Renal pelvis (tissue), 4 donors: ENCODE results near the gene MLANA. TPM values are rescaled to one million over a fixed set of nuclear protein-coding genes. Genes with fewer than 3 reads are reported as not detected.
A peak's percentile ranks its signal among the peaks of the same experiment; 100 is the strongest.

Experiments used
- DNase-seq: peaks from one replicate; pipeline ENCODE4 v3.0.0-alpha.2; 2013
- polyA plus RNA-seq, 3 donors: library from polyadenylated mRNA; unstranded; fragments of 120-200 nt; gene quantifications; one replicate each; pipeline ENCODE4 v1.2.1, GENCODE V29; 2013; ENCODE audit not compliant: insufficient read length in 3 of 3

The MLANA gene
- polyA plus RNA-seq, 3 donors, result 0.93 to 1.6 (median 1.1) TPM

DNA sequence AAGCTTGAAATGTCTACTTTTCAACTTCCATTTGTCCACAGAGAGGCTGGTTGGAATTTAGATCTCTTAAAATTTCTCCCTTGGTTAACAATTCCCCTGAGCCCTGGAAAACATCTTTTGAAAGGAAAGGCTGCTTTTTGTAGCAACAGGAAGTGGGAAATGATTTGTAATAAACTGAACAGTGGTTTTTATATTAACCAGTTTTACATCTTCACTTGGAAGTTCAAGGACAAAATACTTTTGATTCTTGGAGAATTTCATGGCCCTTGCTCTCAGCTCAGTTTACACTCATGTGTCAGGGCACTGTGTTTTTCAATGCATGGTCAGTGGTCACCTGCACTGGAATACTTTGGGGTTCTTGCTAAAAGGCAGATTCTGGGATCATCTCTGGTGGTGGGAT lies 9.9 kb downstream of the MLANA start:
- DNase-seq, result no peak

DNA sequence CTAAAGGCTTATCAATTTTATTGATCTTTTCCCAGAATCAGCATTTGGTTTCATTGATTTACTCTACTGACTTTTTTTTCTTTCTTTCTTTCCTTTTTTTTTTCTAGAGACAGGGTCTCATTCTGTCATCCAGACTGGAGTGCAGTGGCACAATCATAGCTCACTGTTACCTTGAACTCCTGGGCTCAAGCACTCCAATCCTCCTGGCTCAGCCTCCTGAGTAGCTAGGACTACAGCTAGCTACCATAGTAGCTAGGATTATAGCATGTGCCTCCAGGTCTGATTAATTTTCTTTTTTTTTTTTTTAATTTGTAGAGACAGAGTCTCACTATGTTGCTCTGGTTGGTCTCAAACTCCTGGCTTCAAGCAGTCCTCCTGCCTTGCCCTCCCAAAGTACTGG lies 11.7 kb downstream of the MLANA start:
- no peak for DNase-seq

DNA sequence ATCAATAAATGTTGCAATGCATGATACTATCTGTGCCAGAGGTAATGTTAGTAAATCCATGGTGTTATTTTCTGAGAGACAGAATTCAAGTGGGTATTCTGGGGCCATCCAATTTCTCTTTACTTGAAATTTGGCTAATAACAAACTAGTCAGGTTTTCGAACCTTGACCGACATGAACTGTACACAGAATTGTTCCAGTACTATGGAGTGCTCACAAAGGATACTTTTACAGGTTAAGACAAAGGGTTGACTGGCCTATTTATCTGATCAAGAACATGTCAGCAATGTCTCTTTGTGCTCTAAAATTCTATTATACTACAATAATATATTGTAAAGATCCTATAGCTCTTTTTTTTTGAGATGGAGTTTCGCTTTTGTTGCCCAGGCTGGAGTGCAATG lies 18.2 kb downstream of the MLANA start:
- no peak for DNase-seq

DNA sequence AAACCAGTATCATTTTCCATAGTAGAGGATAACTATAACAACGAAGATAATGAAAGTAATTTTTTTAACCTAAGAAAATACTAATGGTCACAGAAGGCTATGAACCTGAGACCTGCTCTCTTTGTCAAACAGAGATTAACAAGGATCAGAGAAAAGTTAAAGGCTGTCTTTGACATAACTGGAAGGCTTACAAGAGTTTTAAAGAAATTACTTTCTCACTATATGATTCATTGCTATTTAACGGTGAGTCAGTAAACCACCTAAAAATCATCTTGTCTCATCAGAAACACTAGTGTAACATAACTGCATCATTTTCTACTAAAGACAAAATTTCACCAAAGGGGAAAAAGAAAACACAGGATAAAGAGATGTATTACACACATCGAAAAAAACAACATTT lies 19.3 kb downstream of the MLANA start:
- DNase-seq, result no peak

DNA sequence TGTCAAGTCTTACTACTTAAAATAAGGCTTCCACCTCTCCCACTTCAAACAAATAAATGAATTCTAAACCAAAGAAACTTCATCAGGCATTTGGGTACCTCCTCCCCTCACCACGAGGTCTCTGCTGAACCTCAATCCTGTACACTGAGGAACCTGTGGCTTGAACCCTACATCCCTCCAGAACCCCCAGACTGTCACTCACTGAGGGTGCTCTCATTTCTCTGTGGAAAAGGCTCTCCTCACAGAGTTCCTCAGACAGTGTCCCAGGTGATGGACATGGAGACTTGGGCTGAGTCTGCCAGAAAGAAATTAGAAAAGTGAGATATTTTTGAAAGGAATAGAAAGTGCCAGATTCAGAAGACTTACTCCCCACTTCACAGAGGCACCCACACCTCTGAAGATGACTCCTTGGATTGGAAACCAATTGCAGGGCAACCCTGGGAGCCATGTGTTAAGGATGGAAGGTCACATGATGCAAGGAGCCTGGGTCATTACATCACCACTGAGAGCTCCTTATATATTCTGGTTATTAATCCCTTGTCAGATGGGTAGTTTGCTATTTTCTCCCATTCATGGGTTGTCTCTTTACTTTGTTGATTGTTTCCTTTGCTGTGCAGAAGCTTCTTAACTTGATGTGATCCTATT lies 19.8 kb downstream of the MLANA start:
- no peak for DNase-seq

DNA sequence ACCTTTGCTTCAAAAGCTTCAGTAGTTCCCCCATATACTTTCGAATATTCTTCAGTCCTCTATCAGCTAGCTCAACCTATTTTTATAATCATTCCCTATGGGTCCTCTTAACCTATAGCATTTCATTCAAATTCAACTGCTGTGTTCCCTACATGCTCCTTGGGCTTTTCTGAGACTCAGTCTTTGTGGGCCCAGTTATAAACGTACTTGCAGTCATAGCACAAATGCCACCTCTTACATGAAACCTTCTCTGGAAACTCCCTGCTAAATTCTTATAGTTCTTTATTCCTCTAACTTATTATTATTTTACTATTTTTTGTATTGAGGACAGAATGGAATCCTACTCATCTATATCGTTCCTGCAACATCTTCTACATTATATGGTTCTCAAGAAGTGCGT lies 24.7 kb downstream of the MLANA start:
- DNase-seq, result no peak

DNA sequence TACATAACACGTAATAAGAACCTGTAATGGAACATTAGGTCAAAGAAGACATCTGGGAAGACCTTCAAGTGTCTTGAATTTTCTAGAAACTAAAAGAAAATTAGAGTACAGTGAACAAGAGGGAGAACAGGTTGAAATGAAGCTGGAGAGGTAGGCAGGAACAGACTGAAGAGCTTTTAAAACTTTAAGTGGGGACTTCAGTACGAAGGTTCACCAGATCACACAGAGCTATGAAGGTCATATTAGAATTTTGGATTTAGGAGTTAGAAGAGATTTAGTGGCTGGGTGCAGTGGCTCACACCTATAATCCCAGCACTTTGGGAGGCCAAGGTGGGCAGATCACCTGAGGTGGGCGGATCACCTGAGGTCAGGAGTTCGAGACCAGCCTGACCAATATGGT lies 26.6 kb downstream of the MLANA start:
- DNase-seq, result no peak

DNA sequence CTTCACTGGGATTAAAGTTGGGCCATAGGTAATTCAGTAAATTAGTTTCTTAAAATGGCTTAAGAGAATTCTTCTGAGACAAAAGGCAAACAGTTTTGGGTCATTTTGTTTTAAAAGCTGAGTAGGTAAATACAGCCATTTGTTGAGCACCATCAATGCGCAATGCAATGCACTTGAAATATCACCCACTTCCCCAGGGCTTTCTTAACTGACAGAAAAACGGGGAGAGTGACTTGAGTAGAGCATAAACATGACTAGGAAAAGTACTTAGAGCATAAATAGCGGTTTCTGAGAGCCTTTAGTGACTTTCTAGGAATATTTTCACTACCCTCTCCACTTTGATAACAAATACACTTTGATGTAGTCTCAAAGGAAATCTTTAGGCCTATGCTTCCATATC lies 27.2 kb downstream of the MLANA start:
- no peak for DNase-seq

DNA sequence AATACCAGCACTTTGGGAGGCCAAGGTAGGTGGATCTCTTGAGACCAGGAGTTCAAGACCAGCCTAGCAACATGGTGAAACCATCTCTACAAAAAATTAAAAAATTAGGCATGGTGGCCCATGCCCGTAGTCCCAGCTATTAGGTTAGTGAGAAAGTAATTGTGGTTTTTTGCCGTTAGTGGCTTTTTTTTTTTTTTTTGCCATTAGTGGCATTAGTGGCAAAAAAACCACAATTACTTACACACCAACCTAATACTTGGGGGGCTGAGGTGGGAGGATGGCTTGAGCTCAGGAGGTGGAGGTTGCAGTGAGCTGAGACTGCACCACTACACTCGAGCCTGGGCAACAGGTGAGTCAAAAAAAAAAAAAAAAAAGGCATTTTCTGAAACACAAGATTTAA lies 27.8 kb downstream of the MLANA start:
- no peak for DNase-seq

DNA sequence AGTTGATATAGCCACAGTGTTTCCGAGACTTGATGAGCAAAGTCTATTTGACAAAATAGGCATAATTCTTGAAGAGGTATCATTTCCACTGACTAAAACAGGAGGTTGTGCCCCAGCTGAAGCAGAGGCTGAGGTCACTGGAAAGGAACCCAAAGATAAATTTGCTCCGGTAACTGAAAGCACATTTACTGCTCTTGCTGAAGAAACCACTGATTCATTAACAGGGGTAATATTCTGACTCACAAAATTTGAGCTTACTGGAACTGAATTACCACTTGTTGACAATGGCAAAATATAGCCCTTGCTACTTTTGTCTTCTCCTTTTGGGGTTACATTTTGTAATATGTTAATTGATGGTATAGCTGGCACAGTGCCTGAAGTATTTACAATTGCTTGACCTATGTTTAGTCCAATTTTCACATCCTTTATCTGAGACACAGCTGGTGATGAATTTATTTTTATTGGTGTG lies 30.2 kb downstream of the MLANA start:
- no peak for DNase-seq

DNA sequence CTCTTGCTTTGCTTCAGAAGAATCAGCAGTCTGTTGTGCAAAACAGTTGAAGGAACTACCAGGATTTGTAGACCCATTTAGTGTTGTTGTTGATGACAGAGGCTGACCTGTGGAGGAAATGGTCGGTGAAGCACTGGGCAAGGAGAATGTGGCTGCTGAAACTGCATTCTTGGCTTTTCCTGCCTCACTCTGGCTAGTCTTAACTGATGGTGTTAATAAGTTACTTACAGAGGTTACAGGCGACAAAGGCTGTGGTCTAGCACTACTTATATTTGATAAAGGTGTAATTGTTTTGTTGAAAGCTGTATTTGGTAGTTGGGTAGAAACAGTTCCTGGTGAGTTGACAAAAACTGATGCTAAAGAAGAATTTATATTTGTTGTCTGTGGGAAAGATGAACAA lies 31.5 kb downstream of the MLANA start:
- DNase-seq, result no peak

DNA sequence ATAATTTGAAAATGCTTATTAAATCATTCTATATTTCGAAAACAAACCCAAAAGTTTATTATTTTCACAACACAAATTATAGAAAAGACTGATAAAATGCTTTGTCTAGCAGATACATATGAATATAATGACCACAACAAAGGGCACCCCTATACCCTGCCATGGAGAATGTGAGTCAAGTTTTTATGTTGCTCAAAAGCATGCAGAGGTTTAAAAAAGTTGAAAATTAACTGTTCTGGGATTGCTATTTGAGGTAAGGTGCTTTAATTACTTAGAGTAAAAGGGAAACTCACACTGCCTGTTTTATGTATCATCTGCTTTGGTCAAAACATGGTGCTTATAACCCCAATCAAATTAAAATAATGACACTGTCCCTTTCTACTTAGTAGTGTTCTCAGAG lies 41.0 kb downstream of the MLANA start:
- DNase-seq, result no peak

DNA sequence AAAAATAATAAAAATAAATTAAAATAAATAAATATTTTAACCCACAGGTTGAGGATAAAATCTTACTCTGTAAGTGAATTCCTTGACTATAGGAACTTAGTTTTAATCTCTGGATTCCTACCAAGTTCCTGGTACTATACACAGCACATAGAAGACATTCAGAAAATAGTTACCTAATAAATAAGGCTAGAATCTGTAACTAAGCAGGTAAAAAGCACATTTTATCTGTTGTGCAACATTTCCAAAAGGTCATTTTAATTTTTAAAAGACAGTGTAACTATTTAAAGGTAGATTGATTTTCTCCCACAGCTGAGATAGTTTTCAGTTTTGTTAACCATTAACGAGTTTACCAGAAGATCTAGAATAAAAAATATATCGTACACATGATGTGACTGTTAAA lies 47.8 kb downstream of the MLANA start:
- DNase-seq, result no peak

DNA sequence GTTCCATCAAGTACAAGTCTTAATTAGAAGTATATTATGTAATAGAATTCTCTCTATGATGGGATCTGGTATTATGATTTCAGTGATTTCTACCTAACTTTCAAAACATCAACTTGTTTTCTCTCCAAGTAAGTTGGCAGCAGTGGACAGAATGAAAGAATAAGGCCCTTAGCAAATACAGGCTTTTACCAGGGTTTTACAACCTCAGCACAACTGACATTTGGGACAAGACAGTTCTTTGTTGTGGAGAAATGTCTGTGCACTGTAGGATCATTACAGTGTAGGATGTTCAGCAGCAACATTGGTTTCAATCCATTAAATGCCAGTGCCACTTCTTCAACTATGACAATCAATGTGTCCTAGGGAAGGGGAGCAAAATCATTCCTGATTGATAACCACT lies 48.8 kb downstream of the MLANA start:
- DNase-seq, result no peak

DNA sequence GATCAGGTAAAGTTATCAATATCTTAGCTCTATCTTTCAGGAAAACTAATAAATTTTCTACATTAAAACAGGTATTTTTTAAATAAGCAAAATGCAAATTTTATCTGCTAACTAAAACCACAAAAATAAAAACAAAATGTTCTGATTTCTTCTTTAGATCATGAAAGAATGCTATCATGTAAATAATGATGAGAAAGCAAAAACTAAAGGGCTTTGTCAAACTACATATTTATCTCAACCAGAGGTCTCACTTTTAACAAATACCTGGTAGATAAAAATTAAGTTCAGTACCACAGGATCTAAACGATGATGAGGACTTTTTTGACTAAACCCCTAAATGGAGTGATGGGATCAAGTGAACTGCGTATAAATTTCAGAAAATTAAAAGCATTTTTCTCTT lies 50.5 kb downstream of the MLANA start:
- no peak for DNase-seq

DNA sequence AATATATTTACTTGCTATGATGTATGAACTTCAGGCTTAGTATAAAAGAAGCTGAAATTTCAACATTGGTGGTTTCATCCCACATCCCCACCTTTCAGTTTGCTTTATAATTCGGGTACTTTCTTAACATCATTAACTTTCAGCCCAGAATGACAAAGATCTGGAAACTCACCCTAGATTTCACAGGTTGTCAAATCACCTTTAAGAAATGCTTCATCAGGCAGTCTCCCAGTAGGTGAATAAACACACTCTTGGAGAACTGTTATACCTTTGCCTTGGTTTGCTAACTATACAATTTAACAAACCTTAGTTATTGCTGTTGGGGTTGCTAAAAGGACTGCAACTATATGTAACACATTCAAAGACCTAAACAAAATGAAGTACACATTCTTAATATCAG lies 54.4 kb downstream of the MLANA start:
- DNase-seq, result no peak

DNA sequence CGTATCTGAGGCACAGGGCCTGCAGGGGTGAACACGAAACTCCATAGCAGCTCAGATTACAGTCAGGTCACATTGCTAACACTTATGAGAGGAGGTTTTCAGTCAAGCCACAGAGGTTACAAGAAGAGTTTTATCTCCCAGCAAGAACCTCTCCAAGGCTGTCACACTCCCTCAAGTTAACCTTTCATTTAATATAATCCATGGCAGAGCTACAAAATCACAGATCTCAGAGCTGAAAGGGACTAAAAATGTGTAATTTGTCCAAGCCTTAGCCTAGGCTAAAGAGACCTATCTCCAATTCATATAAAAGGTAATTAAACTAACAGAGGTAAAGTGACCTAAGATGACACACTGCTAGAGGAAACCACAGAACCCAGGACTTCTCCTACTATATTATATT lies 57.2 kb downstream of the MLANA start:
- peak; percentile 22 for DNase-seq

DNA sequence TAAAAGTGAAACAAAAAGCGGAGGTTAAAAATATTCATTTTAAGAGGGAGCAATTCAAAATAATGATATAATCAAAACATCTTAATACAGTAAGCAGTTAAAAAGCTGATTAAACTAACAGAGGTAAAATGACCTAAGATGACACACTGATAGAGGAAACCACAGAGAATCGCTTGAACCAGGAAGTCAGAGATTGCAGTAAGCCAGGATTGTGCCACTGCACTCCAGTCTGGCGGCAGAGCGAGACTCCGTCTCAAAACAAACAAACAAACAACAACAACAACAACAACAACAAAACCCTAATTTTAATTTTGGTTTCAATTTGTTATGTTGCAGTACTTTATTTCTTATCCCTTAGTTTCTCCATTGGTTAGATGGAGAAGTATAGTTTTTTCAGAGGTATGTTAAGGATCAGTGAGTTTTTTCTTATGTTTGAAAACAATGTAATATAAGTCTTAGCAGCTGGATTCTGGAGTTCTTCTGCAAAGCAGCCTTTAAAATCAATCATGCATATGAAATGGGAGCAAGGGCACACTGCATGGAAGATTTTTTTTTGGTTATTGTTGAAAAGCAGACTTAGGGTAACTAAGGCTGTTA lies 58.5 kb downstream of the MLANA start:
- no peak for DNase-seq

DNA sequence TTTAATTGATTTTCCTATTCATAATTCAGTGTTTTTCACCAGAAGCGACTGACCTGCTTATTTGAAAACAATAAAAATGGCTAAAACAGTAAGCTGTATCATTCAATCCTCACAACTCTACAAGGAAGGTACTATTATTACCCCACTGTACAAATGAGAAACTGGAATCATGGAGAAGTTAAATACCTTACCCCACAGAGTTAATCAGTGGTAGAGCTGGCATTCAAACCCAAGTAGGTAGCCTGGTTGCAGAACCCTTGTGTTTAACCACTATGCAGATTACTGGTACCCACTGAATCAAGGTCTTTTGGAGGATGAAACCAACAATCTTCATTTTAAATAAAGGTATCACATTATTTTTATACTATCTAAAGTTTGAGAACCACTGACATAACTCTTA lies 59.6 kb downstream of the MLANA start:
- no peak for DNase-seq

DNA sequence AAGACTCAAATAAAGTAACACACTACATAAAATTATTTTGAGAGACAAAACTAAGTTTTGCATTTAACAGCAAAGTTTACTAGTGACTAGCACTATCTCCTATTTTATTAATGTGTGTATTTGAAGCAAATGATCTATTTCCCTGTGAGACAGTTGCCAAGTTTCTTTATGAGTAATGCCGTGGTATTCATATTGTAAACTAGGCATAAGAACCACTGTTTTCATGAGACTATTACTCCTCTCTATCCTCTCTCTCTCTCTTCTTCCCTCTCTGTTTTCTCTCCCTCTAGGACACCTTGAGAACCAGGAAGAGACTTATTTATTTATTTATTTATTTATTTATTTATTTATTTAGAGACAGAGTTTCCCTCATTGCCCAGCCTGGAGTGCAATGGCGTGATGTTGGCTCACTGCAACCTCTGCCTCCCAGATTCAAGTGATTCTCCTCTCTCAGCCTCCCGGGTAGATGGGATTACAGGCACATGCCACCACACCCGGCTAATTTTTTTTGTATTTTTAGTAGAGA lies 61.1 kb downstream of the MLANA start:
- DNase-seq, result no peak

DNA sequence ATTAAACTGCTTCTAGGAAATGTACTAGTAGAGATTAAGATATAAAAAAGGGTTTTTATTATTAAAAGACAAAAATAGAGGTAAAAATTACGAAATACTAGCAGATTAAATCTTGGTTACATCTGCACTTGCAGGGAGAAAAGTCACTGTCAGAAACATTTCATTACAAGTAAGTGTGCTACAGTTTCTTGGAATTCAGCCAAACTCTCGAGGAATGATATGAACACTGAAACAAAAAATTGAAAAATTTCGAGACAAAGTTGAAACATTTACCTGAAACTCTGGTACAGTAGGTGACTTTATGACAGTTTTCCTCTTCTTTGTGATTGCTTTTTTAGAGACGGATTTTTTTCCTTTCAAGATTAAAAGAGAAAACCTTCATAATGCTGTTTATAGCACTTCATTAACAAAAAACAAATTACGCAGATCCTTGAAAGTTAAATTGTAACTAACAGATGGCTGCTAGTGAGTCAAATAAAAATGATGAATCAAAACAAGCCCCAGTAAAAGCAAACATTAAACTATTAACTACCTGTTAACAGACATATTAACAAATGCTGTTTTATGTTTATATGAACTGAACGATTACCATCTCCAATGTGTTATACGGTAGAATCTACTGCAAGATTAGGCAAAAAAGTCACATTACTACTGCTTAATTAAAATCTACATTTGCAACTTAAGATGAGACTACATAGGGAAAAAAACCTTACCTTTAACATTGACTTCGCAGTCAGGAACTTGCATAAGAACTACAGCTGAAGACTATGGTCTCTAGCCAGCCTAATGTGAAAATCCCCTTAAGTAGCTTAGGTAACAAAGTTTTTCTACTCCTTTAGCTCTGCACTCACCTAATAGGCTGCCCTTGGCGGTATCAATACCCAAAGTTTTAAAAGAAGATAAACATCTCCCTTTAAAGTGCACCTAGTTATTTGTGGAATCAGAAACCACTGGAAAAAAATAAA lies 63.3 kb downstream of the MLANA start:
- no peak for DNase-seq

DNA sequence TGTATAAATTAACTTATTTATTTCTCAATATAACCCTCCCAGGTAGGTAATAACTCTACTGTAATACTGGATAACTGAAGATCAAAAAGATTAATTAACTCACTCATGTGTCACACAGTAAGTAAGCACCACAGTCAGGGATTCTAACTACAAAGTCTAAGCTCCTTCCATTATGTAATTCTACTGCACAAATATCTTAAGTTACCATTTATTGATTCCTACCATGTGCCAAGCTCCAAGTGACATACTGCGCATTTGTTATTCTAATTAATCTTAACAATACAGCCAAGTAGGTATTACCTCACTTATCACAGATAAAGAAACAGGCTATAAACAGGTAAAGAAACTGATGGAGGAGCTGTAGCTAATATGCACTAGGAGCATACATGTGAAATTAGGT lies 66.5 kb downstream of the MLANA start:
- no peak for DNase-seq

DNA sequence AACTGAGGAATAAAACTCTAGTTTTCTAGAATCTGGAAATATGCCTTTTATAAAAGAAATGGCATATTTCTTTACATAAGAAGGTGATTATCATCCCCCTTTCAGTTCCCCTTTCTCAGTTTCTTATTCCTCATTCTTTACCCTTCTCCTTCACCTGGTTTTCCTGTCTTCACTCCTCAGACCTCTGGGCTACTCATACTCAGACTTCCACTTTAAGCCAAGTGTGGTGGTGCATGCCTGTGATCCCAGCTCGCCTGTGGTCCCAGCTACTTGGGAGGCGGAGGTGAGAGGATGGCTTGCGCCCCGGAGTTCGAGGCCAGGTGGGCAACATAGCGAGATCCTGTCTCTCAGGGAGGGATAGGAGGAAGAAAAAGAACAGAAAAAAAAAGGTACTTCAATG lies 67.6 kb downstream of the MLANA start:
- no peak for DNase-seq
